IMR-90 (cell line): ENCODE measurements around the gene SLC9C2. TPM values are rescaled to one million over a fixed set of nuclear protein-coding genes. Genes with fewer than 3 reads are reported as not detected.

Source experiments
- ATAC-seq: fragments of 200-7000 bp; cut with Tn5 transposase; 2 replicates; pipeline ENCODE4 v1.9.1; 2020; ENCODE audit warnings: low read depth, mild to moderate bottlenecking, moderate library complexity
- BruUV-seq: library from RNA; stranded (reverse); fragments of 400-500 nt; replicated peaks from 2 replicates; lab custom pipeline; 2021; lab: Mats Ljungman, UMichigan
- CTCF ChIA-PET: fragments of 300-600 bp; formaldehyde crosslinking; extraction: SDS; loops from one replicate; lab custom pipeline; 2021; ENCODE audit warnings: antibody characterized with exemption; lab: Yijun Ruan, JAX
- POLR2A ChIA-PET: fragments of 300-600 bp; sonication (Branson Sonifier 250); formaldehyde crosslinking; loops from one replicate; lab custom pipeline; 2022; ENCODE audit warnings: antibody characterized with exemption; ENCODE audit not compliant: unreplicated experiment; lab: Charles Lee
- DNase-seq: peaks from one replicate; pipeline ENCODE4 v3.0.0; 2013
- H2AFZ ChIP-seq: replicated peaks from 2 replicates; pipeline ENCODE3; 2013; ENCODE audit warnings: low read length, mild to moderate bottlenecking; ENCODE audit not compliant: poor library complexity
- H2AK5ac ChIP-seq: 2 replicates; pipeline ENCODE4 v1.6.1; 2013; ENCODE audit warnings: low read depth, low read length, inconsistent platforms
- H2AK9ac ChIP-seq: replicated peaks from 2 replicates; pipeline ENCODE3; 2013; ENCODE audit warnings: mild to moderate bottlenecking, low read depth, low read length, moderate library complexity; ENCODE audit not compliant: poor library complexity
- H2BK120ac ChIP-seq: 2 replicates; pipeline ENCODE4 v1.6.1; 2013; ENCODE audit warnings: low read depth, low read length, inconsistent platforms
- H2BK15ac ChIP-seq: 3 replicates; pipeline ENCODE4 v1.6.1; 2013; ENCODE audit warnings: low read depth, low read length, inconsistent platforms
- H2BK20ac ChIP-seq: 2 replicates; pipeline ENCODE4 v1.6.1; 2013; ENCODE audit warnings: low read depth, mild to moderate bottlenecking, inconsistent platforms, low read length, moderate library complexity
- H2BK5ac ChIP-seq: 2 replicates; pipeline ENCODE4 v1.6.1; 2013; ENCODE audit warnings: mild to moderate bottlenecking, low read depth, low read length, inconsistent platforms; ENCODE audit not compliant: poor library complexity, severe bottlenecking
- H3K14ac ChIP-seq: replicated peaks from 2 replicates; pipeline ENCODE4 v1.6.1; 2013; ENCODE audit warnings: low read depth, low read length, inconsistent platforms
- H3K18ac ChIP-seq: 2 replicates; pipeline ENCODE4 v1.6.1; 2013; ENCODE audit warnings: low read depth, low read length, control low read depth
- H3K23ac ChIP-seq: 2 replicates; pipeline ENCODE4 v1.6.1; 2013; ENCODE audit warnings: low read depth, low read length, inconsistent platforms
- H3K27ac ChIP-seq: 2 replicates; pipeline ENCODE4 v1.5.1; 2013; ENCODE audit warnings: mild to moderate bottlenecking, control low read depth, low read length; ENCODE audit not compliant: insufficient read depth
- H3K27me3 ChIP-seq: 2 replicates; pipeline ENCODE4 v1.6.1; 2013; ENCODE audit warnings: low read length; ENCODE audit not compliant: control insufficient read depth, insufficient read depth
- H3K36me3 ChIP-seq: 2 replicates; pipeline ENCODE4 v1.6.1; 2013; ENCODE audit warnings: low read length, mixed read lengths; ENCODE audit not compliant: control insufficient read depth, insufficient read depth
- H3K4ac ChIP-seq: 2 replicates; pipeline ENCODE4 v1.6.1; 2013; ENCODE audit warnings: low read depth, low read length, inconsistent platforms
- H3K4me1 ChIP-seq: 2 replicates; pipeline ENCODE4 v1.6.1; 2013; ENCODE audit warnings: low read length, mixed read lengths; ENCODE audit not compliant: control insufficient read depth, insufficient read depth
- H3K4me2 ChIP-seq: 2 replicates; pipeline ENCODE4 v1.6.1; 2013; ENCODE audit warnings: low read depth, mild to moderate bottlenecking, control low read depth, low read length, moderate library complexity
- H3K4me3 ChIP-seq: 2 replicates; pipeline ENCODE4 v1.5.1; 2013; ENCODE audit warnings: low read depth, mild to moderate bottlenecking, control low read depth, low read length, moderate library complexity; ENCODE audit not compliant: insufficient read depth
- H3K56ac ChIP-seq: 2 replicates; pipeline ENCODE4 v1.6.1; 2013; ENCODE audit warnings: low read length, inconsistent platforms; ENCODE audit not compliant: insufficient read depth; ENCODE audit errors: extremely low read depth
- H3K79me1 ChIP-seq, 2 experiments: 2 replicates each; pipeline ENCODE4 v1.6.1; 2013; ENCODE audit warnings: low read length in 2 of 2, inconsistent platforms in 1 of 2, low read depth in 1 of 2
- H3K9ac ChIP-seq: 2 replicates; pipeline ENCODE4 v1.6.1; 2013; ENCODE audit warnings: low read depth, low read length, control low read depth
- H3K9me1 ChIP-seq: 2 replicates; pipeline ENCODE4 v1.6.1; 2013; ENCODE audit warnings: low read length, inconsistent platforms; ENCODE audit not compliant: insufficient read depth
- H3K9me3 ChIP-seq: 2 replicates; pipeline ENCODE4 v1.6.1; 2013; ENCODE audit warnings: low read length; ENCODE audit not compliant: control insufficient read depth, insufficient read depth
- H4K20me1 ChIP-seq: 2 replicates; pipeline ENCODE4 v1.6.1; 2013; ENCODE audit warnings: low read length, inconsistent platforms; ENCODE audit not compliant: insufficient read depth
- H4K5ac ChIP-seq: 2 replicates; pipeline ENCODE4 v1.6.1; 2013; ENCODE audit warnings: mild to moderate bottlenecking, low read depth, low read length, control low read depth
- H4K8ac ChIP-seq, 2 experiments: 2 replicates each; pipeline ENCODE4 v1.6.1; 2013; ENCODE audit warnings: low read depth in 2 of 2, low read length in 2 of 2, control low read depth in 1 of 2, inconsistent platforms in 1 of 2
- H4K91ac ChIP-seq: 2 replicates; pipeline ENCODE4 v1.6.1; 2013; ENCODE audit warnings: low read depth, low read length, inconsistent platforms; ENCODE audit not compliant: insufficient read depth
- RCOR1 ChIP-seq: IDR thresholded peaks from 2 replicates; pipeline ENCODE4 v1.6.1; 2012; ENCODE audit warnings: mild to moderate bottlenecking, low read length, improper control_type of control experiment; ENCODE audit not compliant: insufficient replicate concordance
- WGBS, 2 experiments: methylation state at CpG; one replicate each; pipeline versions ENCODE4 v1.1.5 to v1.1.7; 2013; ENCODE audit warnings: missing lambda C conversion rate in 2 of 2; ENCODE audit not compliant: insufficient read length in 1 of 2; ENCODE audit errors: extremely low coverage in 2 of 2; 5-methylcytosine and 5-hydroxymethylcytosine counted together
- dilution Hi-C: fragments of 300-500 bp; cut with HindIII; formaldehyde crosslinking; loops from one replicate; pipeline ENCODE4 v1.14.3; 2018; ENCODE audit warnings: low sequenced_read_pairs; ENCODE audit not compliant: unreplicated experiment
- in situ Hi-C: fragments of 300-500 bp; cut with MboI; formaldehyde crosslinking; loops from 3 replicates; pipeline ENCODE4 v1.14.3; 2019; ENCODE audit warnings: low sequenced_read_pairs, inconsistent platforms, mixed read lengths
- intact Hi-C: fragments of 100-400 bp; cut with micrococcal nuclease; formaldehyde crosslinking; loops from 2 replicates; pipeline ENCODE4 v1.10.0; 2022
- polyA plus RNA-seq, 3 experiments: library from polyadenylated mRNA; depleted of rRNA; stranded (reverse); fragments of >200 nt; gene quantifications; 2 replicates each; pipeline ENCODE4 v1.2.3, GENCODE V29; 2012; ENCODE audit warnings: low replicate concordance in 1 of 3
- total RNA-seq: library from RNA; depleted of rRNA; stranded (reverse); fragments of >200 nt; gene quantifications from 2 replicates; pipeline ENCODE4 v1.2.3, GENCODE V29; 2012

SLC9C2 gene
- total and polyA plus RNA-seq, 2 of the 4 experiments (the other 2 are of a cell fraction): not detected

DNA sequence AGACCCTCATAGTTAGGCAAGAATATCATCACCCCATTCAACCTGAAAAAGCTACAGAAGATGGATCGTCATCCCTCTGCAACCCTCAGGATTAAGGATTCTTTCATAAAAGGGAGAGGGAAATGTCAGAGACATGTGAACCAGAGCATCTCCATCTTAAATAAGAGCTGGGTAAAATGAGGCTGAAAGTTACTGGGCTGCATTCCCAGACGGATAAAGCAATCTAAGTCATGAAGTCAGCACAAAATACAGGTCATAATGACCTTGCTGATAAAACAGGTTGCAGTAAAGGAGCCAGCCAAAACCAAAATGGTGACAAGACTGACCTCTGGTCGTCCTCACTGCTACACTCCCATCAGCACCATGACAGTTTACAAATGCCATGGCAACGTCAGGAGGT, 103.1 kb downstream of the SLC9C2 start:
- no peak overlapping the region for H2BK5ac ChIP-seq
- ATAC-seq (no peak), DNase-seq (no peak)
- H4K8ac ChIP-seq: no peak overlapping the region
- in situ Hi-C loops (no loop called here), intact Hi-C loops (no loop called here), dilution Hi-C loops (no loop called here)
- no peak overlapping the region for H3K23ac ChIP-seq
- H3K4me2 ChIP-seq: no peak overlapping the region
- no peaks in the 10 kb centered on the region for H3K79me1 ChIP-seq
- no peak for TF ChIP-seq RCOR1
- no peak overlapping the region for H3K27ac ChIP-seq
- H2BK15ac ChIP-seq: no peak overlapping the region
- whole genome bisulfite sequencing, 2 experiments: 40% methylated on average over 1 of the region's 4 CpGs; no CpG with 5 or more reads in 1 of the 2 experiments
- no peak overlapping the region for H2AK9ac ChIP-seq
- H3K4me1 ChIP-seq: peaks cover 3% of the 10 kb centered on the region; the same call in 1 of the 2 replicates
- H3K27me3 ChIP-seq: no peaks in the 10 kb centered on the region
- H2BK120ac ChIP-seq: no peak overlapping the region
- H3K9me3 ChIP-seq: peaks cover 2% of the 10 kb centered on the region
- no peak overlapping the region for H2BK20ac ChIP-seq
- H3K4me3 ChIP-seq: no peak overlapping the region
- H2AFZ ChIP-seq: no peak overlapping the region
- H2AK5ac ChIP-seq: no peak overlapping the region
- no peak overlapping the region for H3K18ac ChIP-seq
- no peak overlapping the region for H3K4ac ChIP-seq
- no peaks in the 10 kb centered on the region for H3K9me1 ChIP-seq
- no peak overlapping the region for H3K56ac ChIP-seq
- no peak overlapping the region for H4K91ac ChIP-seq
- H3K9ac ChIP-seq: no peak overlapping the region
- ChIA-PET POLR2A (no interaction called here), CTCF (no interaction called here)
- BruUV-seq: no TSS peak
- no peak overlapping the region for H4K5ac ChIP-seq
- H4K20me1 ChIP-seq: no peaks in the 10 kb centered on the region
- no peak overlapping the region for H3K14ac ChIP-seq
- H3K36me3 ChIP-seq: no peaks in the 10 kb centered on the region
